ENCODE results near the gene SLC31A1.

- TF ChIP-seq, protein P1, sequence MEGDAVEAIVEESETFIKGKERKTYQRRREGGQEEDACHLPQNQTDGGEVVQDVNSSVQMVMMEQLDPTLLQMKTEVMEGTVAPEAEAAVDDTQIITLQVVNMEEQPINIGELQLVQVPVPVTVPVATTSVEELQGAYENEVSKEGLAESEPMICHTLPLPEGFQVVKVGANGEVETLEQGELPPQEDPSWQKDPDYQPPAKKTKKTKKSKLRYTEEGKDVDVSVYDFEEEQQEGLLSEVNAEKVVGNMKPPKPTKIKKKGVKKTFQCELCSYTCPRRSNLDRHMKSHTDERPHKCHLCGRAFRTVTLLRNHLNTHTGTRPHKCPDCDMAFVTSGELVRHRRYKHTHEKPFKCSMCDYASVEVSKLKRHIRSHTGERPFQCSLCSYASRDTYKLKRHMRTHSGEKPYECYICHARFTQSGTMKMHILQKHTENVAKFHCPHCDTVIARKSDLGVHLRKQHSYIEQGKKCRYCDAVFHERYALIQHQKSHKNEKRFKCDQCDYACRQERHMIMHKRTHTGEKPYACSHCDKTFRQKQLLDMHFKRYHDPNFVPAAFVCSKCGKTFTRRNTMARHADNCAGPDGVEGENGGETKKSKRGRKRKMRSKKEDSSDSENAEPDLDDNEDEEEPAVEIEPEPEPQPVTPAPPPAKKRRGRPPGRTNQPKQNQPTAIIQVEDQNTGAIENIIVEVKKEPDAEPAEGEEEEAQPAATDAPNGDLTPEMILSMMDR (conservative IDR thresholded peaks at IDR 0.05), result no peak
- TF ChIP-seq EZH2 (IDR thresholded peaks at IDR 0.05; ENCODE audit: low read depth), result no peak
These were observed 57.5 kb downstream of the SLC31A1 start for GRCh38 chr9:113278840-113279239.

Data from PC-9 (cell line).